ENCODE measurements around the gene KRT13. TPM values are rescaled to one million over a fixed set of nuclear protein-coding genes. Genes with fewer than 3 reads are reported as not detected.

Gene KRT13
- total RNA-seq, 3 donors from 2014 or later = 1.6 TPM; not detected in 2

DNA sequence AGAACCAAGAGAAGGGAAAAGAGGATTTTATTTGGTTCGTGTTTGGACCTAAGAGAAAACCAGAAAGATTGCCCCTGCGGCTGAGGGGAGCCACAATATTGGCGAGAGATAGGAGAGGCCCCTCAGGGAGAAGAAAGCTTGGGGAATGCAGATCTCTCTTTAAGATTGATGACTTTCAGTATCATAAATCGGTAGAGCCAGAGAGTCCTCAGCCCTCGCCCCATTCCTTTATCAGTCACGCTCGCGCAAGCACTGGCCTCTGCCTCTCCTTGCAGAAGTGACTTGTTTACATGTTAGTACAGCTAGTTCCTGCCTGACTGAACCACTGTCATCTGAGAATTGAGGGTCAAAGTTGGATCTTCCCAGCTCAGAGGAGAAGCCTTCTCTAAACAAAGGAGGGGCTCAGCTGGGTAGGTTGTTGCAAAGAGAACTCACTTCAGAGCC lies 44.2 kb upstream of the KRT13 start:
- Histone ChIP-seq H3K27ac (peak overlapping the region; percentile 78 to 94), H3K36me3 (no peaks in the 10 kb centered on the region), H3K4me3 (no peak overlapping the region), H3K4me1 (peaks cover 12% of the 10 kb centered on the region in 2 donors), H3K27me3 (no peaks in the 10 kb centered on the region), H3K9me3 (no peaks in the 10 kb centered on the region)
- TF ChIP-seq POLR2AphosphoS5 (IDR thresholded peaks at IDR 0.05) = no peak
- TF ChIP-seq, protein P1, sequence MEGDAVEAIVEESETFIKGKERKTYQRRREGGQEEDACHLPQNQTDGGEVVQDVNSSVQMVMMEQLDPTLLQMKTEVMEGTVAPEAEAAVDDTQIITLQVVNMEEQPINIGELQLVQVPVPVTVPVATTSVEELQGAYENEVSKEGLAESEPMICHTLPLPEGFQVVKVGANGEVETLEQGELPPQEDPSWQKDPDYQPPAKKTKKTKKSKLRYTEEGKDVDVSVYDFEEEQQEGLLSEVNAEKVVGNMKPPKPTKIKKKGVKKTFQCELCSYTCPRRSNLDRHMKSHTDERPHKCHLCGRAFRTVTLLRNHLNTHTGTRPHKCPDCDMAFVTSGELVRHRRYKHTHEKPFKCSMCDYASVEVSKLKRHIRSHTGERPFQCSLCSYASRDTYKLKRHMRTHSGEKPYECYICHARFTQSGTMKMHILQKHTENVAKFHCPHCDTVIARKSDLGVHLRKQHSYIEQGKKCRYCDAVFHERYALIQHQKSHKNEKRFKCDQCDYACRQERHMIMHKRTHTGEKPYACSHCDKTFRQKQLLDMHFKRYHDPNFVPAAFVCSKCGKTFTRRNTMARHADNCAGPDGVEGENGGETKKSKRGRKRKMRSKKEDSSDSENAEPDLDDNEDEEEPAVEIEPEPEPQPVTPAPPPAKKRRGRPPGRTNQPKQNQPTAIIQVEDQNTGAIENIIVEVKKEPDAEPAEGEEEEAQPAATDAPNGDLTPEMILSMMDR (IDR thresholded peaks at IDR 0.05) = no peak
- intact Hi-C loops (cut with DNase I; ENCODE audit: low total_unique reads) = loop anchor here (10.0 kb wide), 2 partner anchors 85 to 105 kb away; no protein-coding TSS in a partner anchor
- no peak for DNase-seq (ENCODE audit: low spot score in 2 of 2)

DNA sequence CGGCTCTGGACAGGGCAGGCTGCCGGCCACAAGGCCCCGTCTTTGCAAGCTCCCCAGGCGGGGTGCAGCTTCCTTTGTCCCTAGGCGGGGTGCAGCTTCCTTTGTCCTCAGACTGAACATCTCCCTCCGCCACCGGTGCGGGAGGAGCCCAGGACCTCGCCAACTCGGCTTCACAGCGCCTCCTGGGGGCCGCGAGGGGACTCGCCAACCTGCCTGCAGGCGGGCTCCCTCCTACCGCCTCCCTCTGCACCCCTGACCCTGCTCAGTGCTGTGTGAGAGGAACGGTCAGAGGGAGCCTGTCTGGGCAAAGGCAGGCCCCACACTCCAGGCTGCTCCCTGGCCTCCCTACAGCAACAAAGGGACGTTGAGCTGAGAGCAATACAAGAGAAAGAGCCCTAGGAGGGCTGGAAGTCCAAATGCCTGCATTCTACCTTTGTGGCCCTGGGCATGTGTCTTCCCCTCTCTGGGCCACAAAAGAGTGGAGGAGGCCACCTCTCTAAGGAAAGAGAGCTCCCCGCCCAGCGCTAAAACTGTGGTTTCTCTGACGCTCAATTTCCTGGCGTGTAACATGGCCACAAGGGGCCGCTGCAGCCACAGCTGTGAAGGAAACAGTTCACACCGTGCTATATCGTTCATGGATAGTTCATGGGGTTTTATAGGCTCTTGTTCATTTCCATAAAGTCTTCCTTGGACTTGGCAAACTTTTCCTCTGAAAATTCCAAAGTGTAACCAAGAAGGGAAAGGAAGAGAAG lies 43.6 kb upstream of the KRT13 start:
- no peaks in the 10 kb centered on the region for H3K27me3 ChIP-seq
- peak overlapping the region; percentile 10 to 60 (median 40) for H3K4me3 ChIP-seq
- peak; percentile 88 to 93 for DNase-seq (ENCODE audit: low spot score in 2 of 2)
- H3K27ac ChIP-seq = peak overlapping the region; percentile 78 to 94
- intact Hi-C loops (cut with DNase I; ENCODE audit: low total_unique reads) = loop anchor here (10.0 kb wide), 1 partner anchor 106 kb away; no protein-coding TSS in a partner anchor
- H3K4me1 ChIP-seq = peaks cover 12% of the 10 kb centered on the region in 2 donors
- TF ChIP-seq POLR2AphosphoS5 (IDR thresholded peaks at IDR 0.05) = peak in 2 of 3 donors; percentile 8 to 64
- TF ChIP-seq POLR2A (IDR thresholded peaks at IDR 0.05) = no peak
- TF ChIP-seq, protein P1 (IDR thresholded peaks at IDR 0.05) = peak; percentile 82 to 95 (median 85)
- H3K36me3 ChIP-seq = no peaks in the 10 kb centered on the region
- H3K9me3 ChIP-seq = no peaks in the 10 kb centered on the region

GRCh38 chr17:41547921-41548843 lies 42.8 kb upstream of the KRT13 start:
- intact Hi-C loops (cut with DNase I; ENCODE audit: low total_unique reads) = loop anchor here (10.0 kb wide), 1 partner anchor 107 kb away; no protein-coding TSS in a partner anchor
- no peaks in the 10 kb centered on the region for H3K36me3 ChIP-seq
- peak; percentile 84 to 96 for DNase-seq (ENCODE audit: low spot score in 2 of 2)

GRCh38 chr17:41547378-41547841 lies 42.0 kb upstream of the KRT13 start:
- peak overlapping the region in 2 of 3 donors; percentile 40 to 60 for H3K4me3 ChIP-seq
- intact Hi-C loops (cut with DNase I; ENCODE audit: low total_unique reads) = loop anchor here (10.0 kb wide), 1 partner anchor 107 kb away; no protein-coding TSS in a partner anchor

More at GRCh38 chr17:41547921-41548843, 42.8 kb upstream of the KRT13 start:
- TF ChIP-seq POLR2A (IDR thresholded peaks at IDR 0.05) (no peak), POLR2AphosphoS5 (IDR thresholded peaks at IDR 0.05) (peak in 2 of 3 donors; percentile 10 to 66)
- TF ChIP-seq, protein P1 (IDR thresholded peaks at IDR 0.05) = no peak
- H3K4me3 ChIP-seq = peak overlapping the region; percentile 10 to 60 (median 40)
- no peaks in the 10 kb centered on the region for H3K9me3 ChIP-seq
- peak overlapping the region; percentile 78 to 94 for H3K27ac ChIP-seq
- no peaks in the 10 kb centered on the region for H3K27me3 ChIP-seq
- peaks cover 12% of the 10 kb centered on the region in 2 donors for H3K4me1 ChIP-seq

More at GRCh38 chr17:41547378-41547841, 42.0 kb upstream of the KRT13 start:
- peaks cover 12% of the 10 kb centered on the region in 2 donors for H3K4me1 ChIP-seq
- TF ChIP-seq, protein P1 (IDR thresholded peaks at IDR 0.05) = no peak
- TF ChIP-seq POLR2AphosphoS5 (IDR thresholded peaks at IDR 0.05) (no peak), POLR2A (IDR thresholded peaks at IDR 0.05) (no peak)
- peak overlapping the region; percentile 78 to 94 for H3K27ac ChIP-seq
- no peaks in the 10 kb centered on the region for H3K36me3 ChIP-seq
- DNase-seq (ENCODE audit: low spot score in 2 of 2) = peak in 1 of 2 donors; percentile 55
- H3K27me3 ChIP-seq = no peaks in the 10 kb centered on the region
- H3K9me3 ChIP-seq = no peaks in the 10 kb centered on the region

Measured in breast epithelium (tissue), 4 donors.